Neuron (in vitro differentiated cells): ENCODE results near the gene KANK4.

Source experiments
- H2AFZ ChIP-seq: one replicate; pipeline ENCODE4 v1.6.1; 2013; ENCODE audit warnings: low read depth, mild to moderate bottlenecking, inconsistent platforms, low read length, moderate library complexity
- H3K27me3 ChIP-seq: one replicate; pipeline ENCODE4 v1.6.1; 2013; ENCODE audit warnings: low read length; ENCODE audit not compliant: insufficient read depth
- H3K36me3 ChIP-seq: one replicate; pipeline ENCODE4 v1.6.1; 2013; ENCODE audit warnings: low read length; ENCODE audit not compliant: insufficient read depth
- H3K4me1 ChIP-seq: one replicate; pipeline ENCODE4 v1.6.1; 2013; ENCODE audit warnings: low read length; ENCODE audit not compliant: insufficient read depth
- H3K4me3 ChIP-seq: 2 replicates; pipeline ENCODE4 v1.5.1; 2013; ENCODE audit warnings: mild to moderate bottlenecking, low read length, moderate library complexity
- H3K9me3 ChIP-seq: one replicate; pipeline ENCODE4 v1.6.1; 2013; ENCODE audit warnings: low read length

Gene KANK4

DNA sequence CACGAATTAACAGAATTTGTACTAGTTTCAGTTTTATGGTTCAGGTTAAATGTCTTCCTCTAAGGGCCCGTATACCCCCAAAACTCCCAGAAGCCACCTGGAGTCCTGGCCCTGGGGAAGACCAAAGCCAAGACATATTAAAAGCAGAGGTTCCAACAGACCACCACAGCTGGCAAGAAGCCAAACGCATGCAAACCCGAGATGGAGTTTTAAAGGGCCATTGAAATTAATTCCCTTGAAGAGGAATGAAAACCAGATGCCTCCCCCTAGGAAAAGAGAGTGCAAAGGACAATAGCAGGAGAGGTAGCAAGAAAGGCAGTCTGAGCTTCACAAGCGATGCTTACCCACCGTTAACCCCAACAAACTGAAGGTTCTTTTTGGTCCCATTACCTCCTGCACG is 48.1 kb downstream of the KANK4 start:
- H3K36me3 ChIP-seq: no peaks in the 10 kb centered on the region
- H3K27me3 ChIP-seq: no peaks in the 10 kb centered on the region
- no peaks in the 10 kb centered on the region for H3K9me3 ChIP-seq
- H3K4me1 ChIP-seq: no peaks in the 10 kb centered on the region
- no peak overlapping the region for H2AFZ ChIP-seq
- no peak overlapping the region for H3K4me3 ChIP-seq

DNA sequence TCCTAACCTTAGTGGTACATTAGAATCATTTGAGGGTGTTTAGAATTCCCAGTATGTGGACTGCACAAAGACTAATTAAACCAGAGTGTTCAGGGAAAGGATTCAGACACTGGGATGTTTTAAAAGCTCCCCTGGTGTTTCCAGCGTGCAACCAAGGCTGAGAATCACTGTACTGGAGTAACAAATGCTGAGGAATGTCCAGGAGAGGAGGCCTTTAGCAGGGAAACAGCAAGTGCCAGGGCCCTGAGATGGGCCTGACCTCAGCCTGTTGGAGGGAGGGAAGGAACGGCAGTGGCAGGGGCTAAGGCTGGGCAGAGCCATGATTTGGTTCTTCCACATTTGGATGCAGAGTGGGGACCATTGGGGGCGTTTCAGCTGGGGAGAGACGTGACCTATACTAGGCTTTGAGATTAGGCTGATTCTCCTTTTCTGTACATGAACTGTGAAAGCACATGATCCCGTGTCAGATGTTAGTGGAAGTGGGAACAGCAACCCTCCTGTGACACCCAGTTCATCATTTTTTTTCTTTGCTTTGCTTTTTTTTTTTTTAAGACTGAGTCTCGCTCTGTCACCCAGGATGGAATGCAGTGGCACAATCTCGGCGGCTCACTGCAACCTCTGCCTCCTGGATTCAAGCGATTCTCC is 49.3 kb downstream of the KANK4 start:
- no peaks in the 10 kb centered on the region for H3K36me3 ChIP-seq
- H2AFZ ChIP-seq: no peak overlapping the region
- no peaks in the 10 kb centered on the region for H3K9me3 ChIP-seq
- no peak overlapping the region for H3K4me3 ChIP-seq
- H3K4me1 ChIP-seq: no peaks in the 10 kb centered on the region
- no peaks in the 10 kb centered on the region for H3K27me3 ChIP-seq

DNA sequence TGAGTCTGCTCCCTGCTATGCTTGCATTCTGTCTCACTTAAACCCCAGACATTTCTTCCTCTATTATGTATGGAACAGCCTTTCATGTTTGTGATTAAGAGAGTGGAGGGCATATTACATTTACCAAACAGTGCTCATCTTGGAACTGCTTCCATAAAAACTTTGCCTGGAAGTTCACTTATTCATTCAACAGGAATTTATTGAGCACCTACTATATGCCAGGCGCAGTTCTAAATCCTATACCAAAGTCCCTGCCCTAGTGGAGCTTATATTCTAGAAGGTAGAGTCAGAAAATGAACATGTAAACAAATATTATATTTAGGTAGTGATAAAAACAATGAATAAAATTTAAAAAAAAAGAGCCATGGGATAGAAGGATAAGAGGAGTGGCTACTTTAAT is 49.8 kb downstream of the KANK4 start:
- Histone ChIP-seq H3K4me3 (no peak overlapping the region), H3K9me3 (no peaks in the 10 kb centered on the region), H2AFZ (no peak overlapping the region), H3K36me3 (no peaks in the 10 kb centered on the region), H3K27me3 (no peaks in the 10 kb centered on the region), H3K4me1 (no peaks in the 10 kb centered on the region)

DNA sequence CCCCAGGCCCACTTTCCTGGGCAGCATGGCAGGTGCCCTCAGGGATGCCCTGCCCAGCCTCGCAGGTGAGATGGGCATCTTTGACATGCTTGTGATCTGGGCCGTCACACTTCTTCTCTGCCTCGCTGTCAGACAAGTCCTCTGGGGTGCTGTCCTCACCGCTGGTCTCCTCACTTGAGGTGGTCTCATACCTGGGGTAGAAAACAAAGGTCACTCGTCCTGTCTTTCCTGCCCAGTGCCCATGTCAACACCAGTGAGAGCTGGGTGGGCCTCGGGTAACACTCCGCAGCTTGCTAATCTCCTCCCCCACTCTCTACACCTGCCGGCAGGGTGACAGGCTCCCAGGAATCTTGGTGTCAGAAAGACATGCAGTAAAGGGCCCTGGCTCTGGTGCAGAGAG is 50.9 kb downstream of the KANK4 start:
- Histone ChIP-seq H3K36me3 (no peaks in the 10 kb centered on the region), H2AFZ (no peak overlapping the region), H3K27me3 (no peaks in the 10 kb centered on the region), H3K4me3 (no peak overlapping the region), H3K4me1 (no peaks in the 10 kb centered on the region), H3K9me3 (no peaks in the 10 kb centered on the region)

DNA sequence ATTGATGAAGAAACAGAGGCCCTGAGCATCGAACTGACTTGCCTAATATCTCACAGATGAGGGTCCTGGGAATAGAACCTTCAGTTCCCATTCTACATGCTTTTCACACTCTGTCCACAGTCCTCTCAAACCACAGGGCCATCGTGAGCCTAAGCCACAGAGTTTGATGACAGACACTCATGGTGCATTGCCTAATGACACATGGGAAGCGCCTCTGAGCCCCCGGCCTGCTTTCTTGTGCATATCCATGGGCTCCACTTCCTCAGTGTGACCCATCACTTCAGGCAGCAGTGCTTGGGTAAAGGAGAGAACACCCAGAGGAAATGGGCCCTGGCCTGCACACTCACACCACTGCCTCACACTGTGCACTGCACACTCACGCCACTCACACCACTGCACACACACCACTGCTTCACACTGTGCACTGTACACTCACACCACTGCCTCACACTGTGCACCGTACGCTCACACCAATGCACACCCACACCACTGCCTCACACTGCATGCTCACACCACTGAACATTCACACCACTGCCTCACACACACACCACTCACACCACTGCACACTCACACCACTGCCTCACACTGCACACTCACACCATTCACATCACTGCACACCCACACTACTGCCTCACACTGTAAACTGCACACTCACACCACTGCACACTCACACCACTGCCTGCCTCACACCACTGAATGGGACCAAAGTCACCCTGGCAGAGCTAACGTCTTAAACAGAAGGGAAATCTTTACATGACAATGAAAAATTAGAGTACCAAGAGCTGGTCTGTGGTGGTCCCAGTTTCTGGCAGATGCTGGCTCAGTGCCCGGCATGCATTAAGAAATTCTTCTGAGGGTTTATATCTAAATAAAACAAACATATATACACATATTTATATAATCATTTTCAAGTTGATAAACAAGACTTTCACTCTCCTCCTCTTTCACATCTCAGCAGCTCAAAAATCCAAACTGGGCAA is 53.0 kb downstream of the KANK4 start:
- no peak overlapping the region for H3K4me3 ChIP-seq
- no peaks in the 10 kb centered on the region for H3K4me1 ChIP-seq
- H3K9me3 ChIP-seq: no peaks in the 10 kb centered on the region
- no peak overlapping the region for H2AFZ ChIP-seq
- H3K36me3 ChIP-seq: no peaks in the 10 kb centered on the region
- no peaks in the 10 kb centered on the region for H3K27me3 ChIP-seq

DNA sequence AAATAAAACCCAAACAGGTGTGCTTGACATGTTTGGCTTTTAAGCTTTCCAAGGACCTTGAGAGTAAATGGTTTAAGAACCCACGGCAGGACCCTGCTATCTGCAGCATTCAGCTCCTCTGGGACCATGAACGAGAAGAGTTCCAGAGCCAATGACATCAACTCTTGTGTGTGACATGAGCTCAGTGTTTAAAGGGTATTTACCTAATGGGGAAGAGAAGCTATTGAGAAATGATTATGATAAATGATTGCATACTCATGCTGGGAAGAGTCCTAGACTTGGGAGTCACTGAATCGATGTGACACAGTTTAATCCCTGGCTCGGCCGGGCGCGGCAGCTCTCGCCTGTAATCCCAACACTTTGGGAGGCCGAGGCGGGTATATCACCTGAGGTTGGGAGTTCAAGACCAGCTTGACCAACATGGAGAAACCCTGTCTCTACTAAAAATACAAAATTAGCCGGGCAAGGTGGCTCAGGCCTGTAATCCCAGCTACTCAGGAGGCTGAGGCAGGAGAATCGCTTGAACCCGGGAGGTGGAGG is 55.4 kb downstream of the KANK4 start:
- Histone ChIP-seq H3K36me3 (no peaks in the 10 kb centered on the region), H3K4me3 (no peak overlapping the region), H2AFZ (no peak overlapping the region), H3K27me3 (no peaks in the 10 kb centered on the region), H3K4me1 (no peaks in the 10 kb centered on the region), H3K9me3 (no peaks in the 10 kb centered on the region)

DNA sequence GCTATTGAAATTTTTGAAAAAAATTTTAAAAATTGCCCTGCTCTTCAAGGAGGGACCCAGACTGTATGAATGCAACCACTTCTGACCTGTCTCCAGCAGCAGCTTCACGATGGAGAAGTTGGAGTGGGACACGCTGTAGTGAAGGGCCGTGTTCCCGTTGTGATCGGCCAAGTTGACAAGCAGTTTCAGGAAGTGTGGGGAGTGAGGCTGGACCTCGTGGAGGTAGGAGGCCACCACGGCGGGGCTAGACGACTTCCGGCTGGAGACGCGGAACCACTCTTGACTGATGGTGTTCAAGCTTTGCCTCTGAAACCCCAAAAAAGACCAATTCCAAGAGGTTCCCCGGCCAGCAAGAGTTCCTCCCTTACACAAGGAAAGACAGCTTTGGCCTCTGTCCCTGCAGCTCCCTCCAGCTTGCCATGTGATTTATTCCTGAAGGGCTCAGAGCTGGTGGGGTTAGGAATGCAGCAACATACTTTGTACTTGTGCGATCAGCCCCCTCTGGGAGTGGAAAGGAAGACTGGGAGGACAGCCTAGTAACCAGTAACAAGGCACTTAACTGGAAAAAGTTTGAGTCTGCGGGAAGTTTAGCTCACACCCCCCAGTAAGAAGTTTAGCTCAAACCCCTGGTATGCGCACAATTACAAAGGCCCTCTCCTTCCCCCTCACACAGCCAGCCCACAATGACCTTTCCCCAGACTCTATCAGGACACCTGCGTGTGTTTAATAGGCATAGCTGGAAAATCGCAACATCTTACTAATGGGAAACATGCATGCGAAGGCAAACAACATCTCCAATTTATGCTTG is 56.0 kb downstream of the KANK4 start:
- H3K4me3 ChIP-seq: no peak overlapping the region
- H3K27me3 ChIP-seq: no peaks in the 10 kb centered on the region
- no peaks in the 10 kb centered on the region for H3K9me3 ChIP-seq
- H2AFZ ChIP-seq: no peak overlapping the region
- H3K36me3 ChIP-seq: no peaks in the 10 kb centered on the region
- no peaks in the 10 kb centered on the region for H3K4me1 ChIP-seq

DNA sequence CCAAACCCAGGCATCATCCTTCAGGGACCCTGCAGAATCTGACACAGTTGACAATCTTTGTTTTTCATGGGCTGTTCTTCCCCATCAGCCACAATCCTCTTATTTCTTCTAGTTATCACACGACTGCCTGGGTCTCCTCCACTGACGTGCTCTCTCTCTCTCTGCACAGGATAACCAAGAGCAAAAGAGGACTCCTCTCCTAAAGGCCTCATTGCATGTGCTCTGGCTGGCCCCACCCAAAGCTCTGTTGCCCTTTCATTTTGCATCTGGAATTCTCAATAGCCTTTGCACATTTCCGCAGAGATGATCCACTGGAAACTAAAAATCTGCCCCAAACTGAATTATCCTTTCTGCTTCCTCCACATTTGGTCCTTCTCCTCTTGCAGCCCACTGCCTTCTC is 58.5 kb downstream of the KANK4 start:
- Histone ChIP-seq H3K9me3 (no peaks in the 10 kb centered on the region), H3K36me3 (no peaks in the 10 kb centered on the region), H3K4me1 (no peaks in the 10 kb centered on the region), H3K27me3 (no peaks in the 10 kb centered on the region), H3K4me3 (no peak overlapping the region), H2AFZ (no peak overlapping the region)

DNA sequence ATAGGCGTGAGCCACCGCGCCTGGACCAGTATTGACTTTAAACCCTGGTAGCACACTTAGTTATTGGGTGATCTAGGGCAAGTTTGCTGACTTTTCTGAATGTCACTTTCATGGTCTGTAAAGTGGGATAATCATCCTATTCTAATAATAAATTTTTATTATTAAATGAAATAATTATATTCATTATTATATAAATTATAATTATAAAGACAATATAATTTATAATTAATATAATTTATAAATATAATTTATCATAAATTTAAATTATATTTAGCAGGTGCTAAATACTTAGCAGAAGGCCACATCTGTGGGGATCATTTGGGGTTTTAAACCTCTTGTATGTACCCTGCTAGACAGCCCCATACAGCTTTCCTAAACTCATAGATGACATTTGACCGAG is 59.7 kb downstream of the KANK4 start:
- Histone ChIP-seq H3K27me3 (no peaks in the 10 kb centered on the region), H3K4me3 (no peak overlapping the region), H2AFZ (no peak overlapping the region), H3K4me1 (no peaks in the 10 kb centered on the region), H3K36me3 (no peaks in the 10 kb centered on the region), H3K9me3 (no peaks in the 10 kb centered on the region)

DNA sequence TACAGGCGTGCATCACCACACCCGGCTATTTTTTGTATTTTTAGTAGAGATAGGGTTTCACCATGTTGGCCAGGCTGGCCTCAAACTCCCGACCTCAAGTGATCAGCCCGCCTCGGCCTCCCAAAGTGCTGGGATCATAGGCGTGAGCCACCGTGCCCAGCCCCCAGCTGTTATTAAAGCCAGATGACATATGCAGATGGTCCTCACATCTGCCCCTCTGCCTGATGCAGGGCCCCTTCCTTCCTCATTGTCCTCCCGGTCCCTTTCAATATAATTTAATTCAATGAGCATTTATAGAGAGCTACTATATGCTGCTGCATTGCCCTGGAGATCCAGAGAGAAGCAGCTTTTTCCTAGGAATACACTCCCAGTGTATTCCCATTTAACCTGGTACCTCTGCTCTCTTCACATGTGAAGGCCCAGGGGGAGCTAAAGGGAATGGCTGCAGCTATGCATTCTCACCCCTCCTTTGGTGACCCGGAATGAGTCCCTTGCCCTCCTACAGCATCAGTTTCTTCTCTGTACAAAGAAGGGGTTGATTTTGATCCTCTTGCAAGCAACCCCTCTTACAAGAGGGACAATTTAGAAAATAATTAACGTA is 69.0 kb downstream of the KANK4 start:
- no peak overlapping the region for H3K4me3 ChIP-seq
- no peaks in the 10 kb centered on the region for H3K36me3 ChIP-seq
- H3K9me3 ChIP-seq: no peaks in the 10 kb centered on the region
- no peak overlapping the region for H2AFZ ChIP-seq
- peaks cover 3% of the 10 kb centered on the region for H3K27me3 ChIP-seq
- H3K4me1 ChIP-seq: no peaks in the 10 kb centered on the region

DNA sequence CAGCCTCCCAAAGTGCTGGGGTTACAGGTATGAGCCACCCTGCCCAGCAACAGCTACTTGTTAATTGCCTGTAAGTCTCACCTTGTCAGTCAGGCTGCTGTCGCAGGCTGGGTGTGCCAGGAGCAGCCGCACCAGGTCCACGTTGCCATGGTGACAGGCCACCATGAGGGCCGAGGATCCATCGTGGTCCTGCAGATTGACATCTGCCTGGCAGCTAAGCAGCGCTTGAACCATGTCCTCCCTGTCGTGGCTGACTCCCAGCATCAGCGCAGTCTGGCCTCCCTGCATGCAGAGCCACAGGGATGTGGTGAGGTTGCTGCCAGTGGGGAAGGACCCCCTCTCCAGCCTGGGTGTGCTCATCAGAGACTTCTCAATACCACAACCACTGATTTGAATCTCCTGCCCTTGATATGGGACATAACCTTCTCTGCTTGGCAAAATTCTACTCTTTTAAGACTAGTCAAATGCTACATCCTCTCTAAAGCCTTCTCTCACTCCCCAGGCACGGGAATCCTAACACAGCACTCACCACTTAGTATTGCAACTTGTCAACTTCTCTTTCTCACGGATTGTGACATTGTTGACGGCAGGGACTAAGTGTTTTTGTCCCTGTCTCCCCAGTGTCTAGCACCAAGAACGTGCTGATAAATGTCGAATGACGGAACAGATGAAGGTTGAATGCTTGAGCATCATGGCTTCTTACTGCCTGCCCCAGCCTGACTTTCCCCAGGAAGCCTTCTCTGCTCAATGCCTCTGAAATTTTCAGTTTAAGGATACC is 71.7 kb downstream of the KANK4 start:
- Histone ChIP-seq H3K4me3 (no peak overlapping the region), H3K4me1 (no peaks in the 10 kb centered on the region), H3K36me3 (no peaks in the 10 kb centered on the region)

DNA sequence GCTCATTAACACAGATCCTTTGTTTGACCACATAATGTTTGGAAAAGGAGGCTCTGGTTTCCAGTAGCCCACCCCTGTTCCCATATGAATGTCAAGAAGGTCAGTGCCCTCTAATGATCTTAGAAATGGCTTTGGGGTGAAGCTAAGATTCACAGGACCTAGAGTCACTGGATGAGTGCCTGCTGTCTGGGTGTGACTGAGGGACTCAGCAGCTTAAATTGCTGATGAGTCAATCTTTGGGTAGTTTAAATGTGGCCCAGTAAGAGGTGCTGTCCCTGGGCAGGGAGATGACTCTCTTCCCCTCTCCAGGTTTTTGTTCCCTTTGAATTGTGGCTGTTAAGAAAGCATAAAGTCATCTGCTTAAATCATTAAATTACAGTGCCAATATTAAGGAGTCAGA is 74.0 kb downstream of the KANK4 start:
- Histone ChIP-seq H3K9me3 (no peaks in the 10 kb centered on the region), H2AFZ (no peak overlapping the region), H3K4me3 (no peak overlapping the region), H3K4me1 (no peaks in the 10 kb centered on the region), H3K36me3 (no peaks in the 10 kb centered on the region), H3K27me3 (no peaks in the 10 kb centered on the region)

More for the DNA sequence above, 71.7 kb downstream of the KANK4 start:
- Histone ChIP-seq H3K27me3 (peaks cover 2% of the 10 kb centered on the region), H3K9me3 (no peaks in the 10 kb centered on the region), H2AFZ (no peak overlapping the region)
